Gastroesophageal sphincter (tissue), 3 donors: ENCODE results near the gene ZMAT5.

ENCODE experiments used
- EP300 ChIP-seq: sonication (generic); formaldehyde crosslinking; IDR thresholded peaks from one replicate; pipeline ENCODE4 v1.6.1; 2017; ENCODE audit warnings: antibody characterized with exemption, mild to moderate bottlenecking
- POLR2A ChIP-seq, 2 donors: fragments of 450-650 bp; IDR thresholded peaks; one replicate each; pipeline ENCODE4 v1.6.1; 2017; ENCODE audit warnings: antibody characterized with exemption in 2 of 2, mild to moderate bottlenecking in 2 of 2, moderate library complexity in 1 of 2
- POLR2AphosphoS5 ChIP-seq: sonication (generic); formaldehyde crosslinking; IDR thresholded peaks from one replicate; pipeline ENCODE4 v1.6.1; 2017; ENCODE audit warnings: antibody characterized with exemption
- TF ChIP-seq, protein P1 (sequence below), 4 experiments: fragments of 200-600 bp in 2 of 4; fragments of 450-650 bp in 2 of 4; sonication (generic) in 1 of 4; IDR thresholded peaks; one replicate each; pipeline ENCODE4 v1.5.1; 2017 to 2019; ENCODE audit warnings: antibody characterized with exemption in 4 of 4, mild to moderate bottlenecking in 2 of 4, moderate library complexity in 2 of 4

DNA sequence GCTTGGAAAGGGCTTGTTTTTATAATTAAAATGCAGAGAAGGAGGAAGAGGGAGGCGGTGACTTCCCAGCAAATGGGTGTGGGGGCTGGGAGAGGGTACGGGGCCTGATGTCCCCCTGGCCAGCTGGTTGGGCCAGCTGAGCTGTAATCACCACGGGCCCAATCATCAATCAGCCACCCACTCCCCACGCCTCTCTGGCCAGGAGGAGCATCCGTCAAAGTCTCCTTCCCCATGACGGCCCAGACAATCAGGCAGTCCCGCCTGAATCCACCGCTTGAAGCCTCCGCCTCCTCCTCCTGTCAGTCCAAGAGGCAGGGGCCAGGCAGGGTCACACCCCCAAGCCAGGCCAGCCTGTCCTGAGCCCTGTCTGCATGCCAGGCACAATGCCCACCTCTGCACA lies 60.3 kb downstream of the ZMAT5 start:
- TF ChIP-seq POLR2AphosphoS5 (no peak), EP300 (no peak), POLR2A (IDR thresholded peaks at IDR 0.05) (no peak)
- TF ChIP-seq, protein P1, sequence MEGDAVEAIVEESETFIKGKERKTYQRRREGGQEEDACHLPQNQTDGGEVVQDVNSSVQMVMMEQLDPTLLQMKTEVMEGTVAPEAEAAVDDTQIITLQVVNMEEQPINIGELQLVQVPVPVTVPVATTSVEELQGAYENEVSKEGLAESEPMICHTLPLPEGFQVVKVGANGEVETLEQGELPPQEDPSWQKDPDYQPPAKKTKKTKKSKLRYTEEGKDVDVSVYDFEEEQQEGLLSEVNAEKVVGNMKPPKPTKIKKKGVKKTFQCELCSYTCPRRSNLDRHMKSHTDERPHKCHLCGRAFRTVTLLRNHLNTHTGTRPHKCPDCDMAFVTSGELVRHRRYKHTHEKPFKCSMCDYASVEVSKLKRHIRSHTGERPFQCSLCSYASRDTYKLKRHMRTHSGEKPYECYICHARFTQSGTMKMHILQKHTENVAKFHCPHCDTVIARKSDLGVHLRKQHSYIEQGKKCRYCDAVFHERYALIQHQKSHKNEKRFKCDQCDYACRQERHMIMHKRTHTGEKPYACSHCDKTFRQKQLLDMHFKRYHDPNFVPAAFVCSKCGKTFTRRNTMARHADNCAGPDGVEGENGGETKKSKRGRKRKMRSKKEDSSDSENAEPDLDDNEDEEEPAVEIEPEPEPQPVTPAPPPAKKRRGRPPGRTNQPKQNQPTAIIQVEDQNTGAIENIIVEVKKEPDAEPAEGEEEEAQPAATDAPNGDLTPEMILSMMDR (IDR thresholded peaks at IDR 0.05) = no peak
